Measurements from ENCODE around the gene DLEC1. TPM values are rescaled to one million over a fixed set of nuclear protein-coding genes. Genes with fewer than 3 reads are reported as not detected.

The DLEC1 gene
- total RNA-seq, 2 donors from 2014 or later, result 0.52 to 0.56 TPM

DNA sequence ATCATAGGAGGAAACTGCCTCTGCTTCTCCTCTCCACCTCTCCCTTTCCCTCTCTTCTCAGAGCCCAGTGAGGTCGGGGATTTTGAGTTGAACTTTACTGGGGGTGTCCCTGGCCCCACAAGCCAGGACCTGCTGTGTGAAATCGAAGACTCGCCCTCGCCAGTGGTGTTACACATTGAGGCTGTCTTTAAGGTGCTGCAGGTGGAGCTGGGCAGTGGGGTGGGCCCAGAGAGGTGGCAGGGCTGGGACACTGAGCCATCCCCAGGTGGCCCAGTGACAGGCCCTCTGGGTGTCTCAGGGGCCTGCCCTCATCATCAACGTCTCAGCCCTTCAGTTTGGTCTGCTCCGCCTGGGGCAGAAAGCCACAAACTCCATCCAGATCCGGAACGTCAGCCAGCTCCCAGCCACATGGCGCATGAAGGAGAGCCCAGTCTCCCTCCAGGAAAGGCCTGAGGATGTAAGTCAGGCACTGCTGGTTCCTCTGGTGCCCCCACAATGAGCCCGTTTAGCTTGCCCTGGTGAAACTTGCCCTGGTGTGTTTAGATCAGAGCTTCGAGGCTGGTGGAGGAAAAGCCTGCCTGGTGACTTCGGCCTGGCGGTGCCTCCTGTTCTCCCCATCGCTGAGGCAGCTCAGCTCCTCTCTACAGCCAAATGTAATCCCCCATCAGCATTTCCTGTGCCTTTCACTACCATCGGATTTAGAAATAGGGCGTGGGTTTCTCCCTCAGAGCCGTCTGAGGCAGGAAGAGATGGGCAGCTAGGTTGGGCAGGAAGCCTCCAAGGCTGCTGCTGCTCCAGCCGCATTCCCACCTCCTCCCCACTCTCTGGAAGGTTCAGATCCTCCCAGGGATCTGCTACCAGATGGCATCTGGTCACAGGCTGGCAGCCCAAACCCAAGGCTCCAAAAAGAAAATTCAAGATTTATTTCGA is 58.7 kb downstream of the DLEC1 start:
- DNase-seq, result no peak
- Histone ChIP-seq H3K9me3 (no peaks in the 10 kb centered on the region), H3K27ac (no peak overlapping the region), H3K9ac (ENCODE audit: low read depth in 2 of 2, low read length in 2 of 2) (no peak overlapping the region), H3K4me1 (no peaks in the 10 kb centered on the region), H3K4me3 (no peak overlapping the region), H3K36me3 (no peaks in the 10 kb centered on the region), H3K27me3 (no peaks in the 10 kb centered on the region)
- intact Hi-C loops (cut with DNase I), result no loop called here
- TF ChIP-seq, protein P1, sequence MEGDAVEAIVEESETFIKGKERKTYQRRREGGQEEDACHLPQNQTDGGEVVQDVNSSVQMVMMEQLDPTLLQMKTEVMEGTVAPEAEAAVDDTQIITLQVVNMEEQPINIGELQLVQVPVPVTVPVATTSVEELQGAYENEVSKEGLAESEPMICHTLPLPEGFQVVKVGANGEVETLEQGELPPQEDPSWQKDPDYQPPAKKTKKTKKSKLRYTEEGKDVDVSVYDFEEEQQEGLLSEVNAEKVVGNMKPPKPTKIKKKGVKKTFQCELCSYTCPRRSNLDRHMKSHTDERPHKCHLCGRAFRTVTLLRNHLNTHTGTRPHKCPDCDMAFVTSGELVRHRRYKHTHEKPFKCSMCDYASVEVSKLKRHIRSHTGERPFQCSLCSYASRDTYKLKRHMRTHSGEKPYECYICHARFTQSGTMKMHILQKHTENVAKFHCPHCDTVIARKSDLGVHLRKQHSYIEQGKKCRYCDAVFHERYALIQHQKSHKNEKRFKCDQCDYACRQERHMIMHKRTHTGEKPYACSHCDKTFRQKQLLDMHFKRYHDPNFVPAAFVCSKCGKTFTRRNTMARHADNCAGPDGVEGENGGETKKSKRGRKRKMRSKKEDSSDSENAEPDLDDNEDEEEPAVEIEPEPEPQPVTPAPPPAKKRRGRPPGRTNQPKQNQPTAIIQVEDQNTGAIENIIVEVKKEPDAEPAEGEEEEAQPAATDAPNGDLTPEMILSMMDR (IDR thresholded peaks at IDR 0.05), result no peak

DNA sequence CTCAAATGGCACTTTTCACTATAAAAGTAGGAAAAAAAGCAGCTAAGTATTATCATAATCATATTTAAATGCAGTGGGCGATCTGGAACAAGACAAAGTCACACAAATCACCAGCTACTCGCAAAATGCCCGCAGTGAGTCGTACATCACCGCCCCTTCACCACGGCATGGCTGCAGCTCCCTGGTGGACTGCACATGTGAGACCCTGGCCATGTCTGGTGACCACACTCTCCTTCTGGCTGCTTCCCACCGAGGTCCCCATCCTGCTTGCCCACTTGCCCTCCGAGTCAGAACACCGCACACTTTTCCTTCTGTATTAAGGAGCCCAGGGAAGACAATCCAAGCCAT is 59.3 kb downstream of the DLEC1 start:
- no peak for DNase-seq
- intact Hi-C loops (cut with DNase I), result no loop called here
- H3K4me3 ChIP-seq, result no peak overlapping the region
- no peaks in the 10 kb centered on the region for H3K4me1 ChIP-seq
- no peaks in the 10 kb centered on the region for H3K36me3 ChIP-seq
- no peak overlapping the region for H3K27ac ChIP-seq
- no peaks in the 10 kb centered on the region for H3K27me3 ChIP-seq
- TF ChIP-seq, protein P1 (IDR thresholded peaks at IDR 0.05), result no peak
- H3K9me3 ChIP-seq, result no peaks in the 10 kb centered on the region
- H3K9ac ChIP-seq (ENCODE audit: low read depth in 2 of 2, low read length in 2 of 2), result no peak overlapping the region

DNA sequence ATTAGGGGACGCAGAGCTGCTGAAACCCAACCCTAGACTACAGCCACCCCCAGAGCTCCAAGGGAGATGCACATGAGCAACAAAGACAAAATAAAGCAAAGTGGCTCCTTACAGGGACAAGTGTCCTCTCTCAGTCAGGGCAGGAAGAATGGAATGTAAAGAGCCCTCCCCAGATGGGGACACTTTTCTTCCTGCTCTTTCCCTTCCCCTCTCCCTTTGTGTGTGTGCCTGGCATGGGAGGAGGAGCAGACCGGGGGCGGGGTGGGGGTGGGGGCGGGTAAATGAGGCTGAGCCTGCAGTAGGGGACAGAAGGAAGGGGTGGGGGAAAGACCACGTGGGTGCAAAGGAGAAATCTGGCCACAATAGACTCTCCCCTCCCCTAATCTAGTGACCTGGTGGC is 60.5 kb downstream of the DLEC1 start:
- no peak for DNase-seq
- Histone ChIP-seq H3K9me3 (no peaks in the 10 kb centered on the region), H3K4me1 (no peaks in the 10 kb centered on the region), H3K9ac (ENCODE audit: low read depth in 2 of 2, low read length in 2 of 2) (no peak overlapping the region), H3K27ac (no peak overlapping the region), H3K36me3 (no peaks in the 10 kb centered on the region), H3K27me3 (no peaks in the 10 kb centered on the region), H3K4me3 (no peak overlapping the region)
- TF ChIP-seq, protein P1 (IDR thresholded peaks at IDR 0.05), result no peak
- intact Hi-C loops (cut with DNase I), result no loop called here

DNA sequence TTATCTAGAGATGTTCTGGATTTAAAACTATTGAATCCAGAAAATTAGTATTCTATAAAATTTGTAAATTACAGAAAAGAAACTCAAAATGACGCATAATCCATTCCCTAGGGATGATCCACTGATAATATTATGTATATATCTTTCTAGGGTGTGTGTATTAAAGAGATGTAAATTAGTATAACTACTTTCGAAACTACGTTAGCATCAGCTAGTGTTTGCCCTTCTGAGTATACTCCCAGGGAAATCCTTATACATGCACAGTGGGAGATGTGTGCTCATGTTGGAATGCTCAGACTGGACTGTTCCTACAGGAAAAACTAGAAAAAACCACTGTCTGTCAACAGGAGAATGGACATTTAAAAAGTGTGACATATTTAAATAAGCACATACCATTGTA is 61.5 kb downstream of the DLEC1 start:
- Histone ChIP-seq H3K27ac (no peak overlapping the region), H3K27me3 (no peaks in the 10 kb centered on the region), H3K9ac (ENCODE audit: low read depth in 2 of 2, low read length in 2 of 2) (no peak overlapping the region), H3K4me3 (no peak overlapping the region), H3K4me1 (no peaks in the 10 kb centered on the region), H3K36me3 (no peaks in the 10 kb centered on the region), H3K9me3 (no peaks in the 10 kb centered on the region)
- intact Hi-C loops (cut with DNase I), result no loop called here
- DNase-seq, result no peak
- TF ChIP-seq, protein P1 (IDR thresholded peaks at IDR 0.05), result no peak

DNA sequence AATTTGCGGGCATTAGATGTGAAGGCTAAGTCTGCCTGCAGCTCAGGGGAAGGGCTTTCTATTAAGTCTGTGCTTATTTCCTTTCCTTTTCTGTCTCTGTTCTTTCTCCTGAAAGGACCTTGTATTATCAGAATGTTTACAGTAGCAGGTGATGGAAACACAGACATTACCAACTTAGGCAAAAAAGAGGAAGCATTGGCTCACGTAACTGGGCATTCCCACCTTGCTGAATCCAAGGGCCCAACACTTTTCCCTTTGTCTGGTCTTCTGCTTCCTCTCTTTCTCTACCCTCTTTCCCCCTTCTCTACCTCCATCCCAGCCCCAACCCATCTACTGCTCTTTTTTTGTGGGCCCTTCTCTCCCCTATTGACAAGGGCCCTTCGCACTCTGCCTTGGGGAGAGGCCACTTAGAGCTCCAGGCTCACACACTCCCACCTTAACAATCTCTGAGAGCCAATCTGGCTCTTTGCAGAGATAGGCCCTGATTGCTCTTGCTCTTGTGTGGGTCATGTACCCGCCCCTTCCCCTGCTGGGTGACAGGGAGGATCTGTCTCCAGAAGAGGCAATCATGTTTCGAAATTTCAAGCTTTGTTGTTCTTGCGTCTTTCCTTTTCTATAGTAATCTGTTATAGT is 62.9 kb downstream of the DLEC1 start:
- Histone ChIP-seq H3K4me1 (no peaks in the 10 kb centered on the region), H3K27ac (no peak overlapping the region), H3K9me3 (no peaks in the 10 kb centered on the region), H3K9ac (ENCODE audit: low read depth in 2 of 2, low read length in 2 of 2) (no peak overlapping the region), H3K36me3 (no peaks in the 10 kb centered on the region), H3K27me3 (no peaks in the 10 kb centered on the region), H3K4me3 (no peak overlapping the region)
- TF ChIP-seq, protein P1 (IDR thresholded peaks at IDR 0.05), result no peak
- intact Hi-C loops (cut with DNase I), result no loop called here
- DNase-seq, result no peak
